MCF 10A (cell line): ENCODE results near the gene BAG2. TPM values are rescaled to one million over a fixed set of nuclear protein-coding genes. Genes with fewer than 3 reads are reported as not detected.

Experiments used
- Bru-seq: library from RNA; stranded (reverse); fragments of 400-500 nt; gene quantifications from one replicate; lab custom pipeline; 2021; lab: Mats Ljungman, UMichigan
- BruChase-seq, 2 experiments: library from RNA; stranded (reverse); fragments of 400-500 nt; gene quantifications; one replicate each; lab custom pipeline; 2021; lab: Mats Ljungman, UMichigan
- BruUV-seq: library from RNA; stranded (reverse); fragments of 400-500 nt; replicated peaks from 2 replicates; lab custom pipeline; 2021; lab: Mats Ljungman, UMichigan
- CTCF ChIA-PET: fragments of 300-600 bp; sonication (Branson Sonifier 250); formaldehyde crosslinking; extraction: SDS; loops from one replicate; lab custom pipeline; 2021; ENCODE audit warnings: antibody characterized with exemption, inconsistent platforms; lab: Yijun Ruan, JAX
- POLR2A ChIA-PET: fragments of 300-600, 350-650 bp; sonication (Branson Sonifier 250); formaldehyde crosslinking; extraction: SDS; loops from one replicate; lab custom pipeline; 2020; ENCODE audit warnings: antibody characterized with exemption, inconsistent platforms; lab: Yijun Ruan, JAX
- DNase-seq: peaks from one replicate; pipeline ENCODE4 v3.0.0-alpha.2; 2018; ENCODE audit not compliant: unreplicated experiment
- H3K27ac Mint-ChIP-seq: one replicate; pipeline ENCODE4 v1.8.0; 2022; ENCODE audit warnings: mild to moderate bottlenecking, low read depth, mixed read lengths; ENCODE audit not compliant: unreplicated experiment
- H3K27me3 Mint-ChIP-seq: one replicate; pipeline ENCODE4 v1.8.0; 2022; ENCODE audit warnings: mixed read lengths; ENCODE audit not compliant: insufficient read depth, unreplicated experiment
- H3K36me3 Mint-ChIP-seq: one replicate; pipeline ENCODE4 v1.8.0; 2022; ENCODE audit warnings: mild to moderate bottlenecking, moderate library complexity, mixed read lengths; ENCODE audit not compliant: insufficient read depth, unreplicated experiment
- H3K4me1 Mint-ChIP-seq: one replicate; pipeline ENCODE4 v1.8.0; 2022; ENCODE audit warnings: mixed read lengths; ENCODE audit not compliant: insufficient read depth, unreplicated experiment
- H3K4me3 Mint-ChIP-seq: one replicate; pipeline ENCODE4 v1.8.0; 2022; ENCODE audit warnings: mild to moderate bottlenecking, moderate library complexity, mixed read lengths; ENCODE audit not compliant: unreplicated experiment
- H3K9me3 Mint-ChIP-seq: one replicate; pipeline ENCODE4 v1.8.0; 2022; ENCODE audit warnings: mixed read lengths; ENCODE audit not compliant: unreplicated experiment
- intact Hi-C: fragments of 100-400 bp; cut with micrococcal nuclease; formaldehyde crosslinking; loops from 2 replicates; pipeline ENCODE4 v1.14.1; 2022
- long read RNA-seq: library from polyadenylated mRNA; stranded (forward); transcript quantifications from one replicate; pipeline ENCODE4 v2.0.0, GENCODE V29; 2022
- total RNA-seq: library from RNA; stranded (reverse); gene quantifications from 2 replicates; pipeline ENCODE4 v1.2.3, GENCODE V29; 2022
- TF ChIP-seq, protein P1 (sequence below): fragments of 200-600 bp; IDR thresholded peaks from one replicate; pipeline ENCODE4 v1.8.0; 2022; ENCODE audit warnings: antibody characterized with exemption, mild to moderate bottlenecking; ENCODE audit not compliant: unreplicated experiment

The BAG2 gene
- total RNA-seq: 3.6 and 4.2 TPM in 2 replicates
- Bru-seq, nascent RNA: percentile 80 among the genes with signal in this experiment
- BruChase-seq, experiment 1, labeled RNA remaining after a 6-hour chase: percentile 79 among the genes with signal in this experiment
- percentile 82 among the genes with signal in this experiment for BruChase-seq, experiment 2, labeled RNA remaining after a 2-hour chase
- long read RNA-seq, full-length matches to known transcripts: 57 of 82 reads
- long read RNA-seq, partial matches to known transcripts: 0 of 82 reads
- long read RNA-seq, other reads (novel, unspliced or antisense): 25 of 82 reads

GRCh38 chr6:57172136-57173055 is at the start of gene BAG2:
BAG2 (plus strand) TSS chr6:57172326; CDS start chr6:57172698, 372 bp downstream.
- DNase-seq: peak; percentile 85
- TF ChIP-seq, protein P1, sequence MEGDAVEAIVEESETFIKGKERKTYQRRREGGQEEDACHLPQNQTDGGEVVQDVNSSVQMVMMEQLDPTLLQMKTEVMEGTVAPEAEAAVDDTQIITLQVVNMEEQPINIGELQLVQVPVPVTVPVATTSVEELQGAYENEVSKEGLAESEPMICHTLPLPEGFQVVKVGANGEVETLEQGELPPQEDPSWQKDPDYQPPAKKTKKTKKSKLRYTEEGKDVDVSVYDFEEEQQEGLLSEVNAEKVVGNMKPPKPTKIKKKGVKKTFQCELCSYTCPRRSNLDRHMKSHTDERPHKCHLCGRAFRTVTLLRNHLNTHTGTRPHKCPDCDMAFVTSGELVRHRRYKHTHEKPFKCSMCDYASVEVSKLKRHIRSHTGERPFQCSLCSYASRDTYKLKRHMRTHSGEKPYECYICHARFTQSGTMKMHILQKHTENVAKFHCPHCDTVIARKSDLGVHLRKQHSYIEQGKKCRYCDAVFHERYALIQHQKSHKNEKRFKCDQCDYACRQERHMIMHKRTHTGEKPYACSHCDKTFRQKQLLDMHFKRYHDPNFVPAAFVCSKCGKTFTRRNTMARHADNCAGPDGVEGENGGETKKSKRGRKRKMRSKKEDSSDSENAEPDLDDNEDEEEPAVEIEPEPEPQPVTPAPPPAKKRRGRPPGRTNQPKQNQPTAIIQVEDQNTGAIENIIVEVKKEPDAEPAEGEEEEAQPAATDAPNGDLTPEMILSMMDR: no peak
- no TSS peak for BruUV-seq
- Mint-ChIP-seq H3K27ac (peak within 1 kb of the TSS; percentile 28), H3K36me3 (peaks cover 7% of the 10 kb centered on the region), H3K27me3 (no peaks in the 10 kb centered on the region), H3K9me3 (no peaks in the 10 kb centered on the region), H3K4me1 (peaks cover 13% of the 10 kb centered on the region), H3K4me3 (peak within 1 kb of the TSS; percentile 91)
- CTCF ChIA-PET: interaction anchor here (0.7 to 1.4 kb wide), 3 partner anchors 142 to 147 kb away, joined by 4 read pairs; partner anchors contain the start of gene PRIM2
- POLR2A ChIA-PET: interaction anchor here (0.6 to 2.5 kb wide), 11 partner anchors 10 to 476 kb away, joined by 3 to 15 read pairs (median 4); partner anchors contain the start of genes RAB23 and ZNF451
- intact Hi-C loops: loop anchor here (1.0 to 10.0 kb wide), 3 partner anchors 95 to 268 kb away; no protein-coding TSS in a partner anchor

GRCh38 chr6:57123111-57123510 is 49.0 kb upstream of the BAG2 start:
- BruUV-seq: no TSS peak
- Mint-ChIP-seq H3K27ac (no peak overlapping the region), H3K36me3 (peaks cover 25% of the 10 kb centered on the region), H3K9me3 (no peaks in the 10 kb centered on the region), H3K4me1 (no peaks in the 10 kb centered on the region), H3K27me3 (no peaks in the 10 kb centered on the region), H3K4me3 (no peak overlapping the region)
- TF ChIP-seq, protein P1: no peak
- intact Hi-C loops: no loop called here
- POLR2A ChIA-PET: interaction anchor here (1.3 kb wide), 1 partner anchor 19 kb away, joined by 3 read pairs; no protein-coding TSS in a partner anchor
- CTCF ChIA-PET: interaction anchor here (0.6 to 0.7 kb wide), 2 partner anchors 103 to 832 kb away, joined by 3 read pairs; no protein-coding TSS in a partner anchor
- peak; percentile 14 for DNase-seq

- DNase-seq: no peak
- H3K4me3 Mint-ChIP-seq: no peak overlapping the region
- TF ChIP-seq, protein P1: no peak
- intact Hi-C loops: no loop called here
- H3K4me1 Mint-ChIP-seq: no peaks in the 10 kb centered on the region
- no TSS peak for BruUV-seq
- POLR2A ChIA-PET: no interaction called here
- H3K36me3 Mint-ChIP-seq: peaks cover 37% of the 10 kb centered on the region
- CTCF ChIA-PET: no interaction called here
- H3K27ac Mint-ChIP-seq: no peak overlapping the region
- H3K27me3 Mint-ChIP-seq: no peaks in the 10 kb centered on the region
- H3K9me3 Mint-ChIP-seq: no peaks in the 10 kb centered on the region
These were observed 44.4 kb upstream of the BAG2 start for GRCh38 chr6:57127763-57128162.
